Measurements from ENCODE around the gene ULK4.

- TF ChIP-seq CTCF (IDR thresholded peaks at IDR 0.05) (no peak), POLR2A (IDR thresholded peaks at IDR 0.05) (no peak)
Measured at GRCh38 chr3:41296556-41296955, 665.3 kb downstream of the ULK4 start.
